Activated T-helper 9 cell treated with anti-CD3 and anti-CD28 coated beads, Interleukin-2, amount 50 U/mL, for 16 hours (primary cell): ENCODE measurements around the gene HABP4.

ENCODE experiments used
- DNase-seq: peaks from one replicate; pipeline ENCODE4 v3.0.0-alpha.2; 2020; ENCODE audit warnings: low read depth

The HABP4 gene

GRCh38 chr9:96449845-96450612 lies at the start of gene HABP4:
Gene HABP4, plus strand, starts transcription at chr9:96450169. Its CDS starts 111 bp downstream, at chr9:96450280.
- DNase-seq = peak; percentile 95

- DNase-seq = no peak
Measured at GRCh38 chr9:96408409-96409280, 41.3 kb upstream of the HABP4 start.

GRCh38 chr9:96411129-96411838 lies 38.7 kb upstream of the HABP4 start:
- no peak for DNase-seq

- no peak for DNase-seq
Measured at GRCh38 chr9:96412174-96412913, 37.6 kb upstream of the HABP4 start.

- DNase-seq = no peak
Measured at GRCh38 chr9:96413302-96414221, 36.4 kb upstream of the HABP4 start.

- DNase-seq = peak; percentile 89
Measured at GRCh38 chr9:96417051-96417586, 32.9 kb upstream of the HABP4 start.

- DNase-seq = no peak
Measured at GRCh38 chr9:96417661-96418082, 32.3 kb upstream of the HABP4 start.

- DNase-seq = peak; percentile 89
Measured at GRCh38 chr9:96418083-96418919, 31.7 kb upstream of the HABP4 start, which contains the start of gene ZNF367. Gene ZNF367, minus strand, starts transcription at chr9:96418370. Its CDS starts 338 bp downstream, at chr9:96418032.

- peak; percentile 34 for DNase-seq
Measured at GRCh38 chr9:96418920-96419690, 30.9 kb upstream of the HABP4 start.

- DNase-seq = no peak
Measured at GRCh38 chr9:96419691-96419969, 30.3 kb upstream of the HABP4 start.

- no peak for DNase-seq
Measured at GRCh38 chr9:96420468-96421219, 29.3 kb upstream of the HABP4 start.

- DNase-seq = no peak
Measured at GRCh38 chr9:96423322-96423984, 26.5 kb upstream of the HABP4 start.

GRCh38 chr9:96423985-96424336 lies 26.0 kb upstream of the HABP4 start:
- no peak for DNase-seq

GRCh38 chr9:96425500-96426169 lies 24.3 kb upstream of the HABP4 start:
- DNase-seq = no peak

- no peak for DNase-seq
Measured at GRCh38 chr9:96429732-96430131, 20.2 kb upstream of the HABP4 start.

- DNase-seq = no peak
Measured at GRCh38 chr9:96430377-96430776, 19.6 kb upstream of the HABP4 start.

GRCh38 chr9:96435345-96435744 lies 14.6 kb upstream of the HABP4 start:
- DNase-seq = no peak
